Activated naive CD4-positive, alpha-beta T cell treated with Interleukin-2 at 50 U/mL for 16 hours (primary cell): ENCODE results near the gene DDC.

Experiments
- DNase-seq: peaks from one replicate; pipeline ENCODE4 v3.0.0-alpha.2; 2020

Gene DDC

DNA sequence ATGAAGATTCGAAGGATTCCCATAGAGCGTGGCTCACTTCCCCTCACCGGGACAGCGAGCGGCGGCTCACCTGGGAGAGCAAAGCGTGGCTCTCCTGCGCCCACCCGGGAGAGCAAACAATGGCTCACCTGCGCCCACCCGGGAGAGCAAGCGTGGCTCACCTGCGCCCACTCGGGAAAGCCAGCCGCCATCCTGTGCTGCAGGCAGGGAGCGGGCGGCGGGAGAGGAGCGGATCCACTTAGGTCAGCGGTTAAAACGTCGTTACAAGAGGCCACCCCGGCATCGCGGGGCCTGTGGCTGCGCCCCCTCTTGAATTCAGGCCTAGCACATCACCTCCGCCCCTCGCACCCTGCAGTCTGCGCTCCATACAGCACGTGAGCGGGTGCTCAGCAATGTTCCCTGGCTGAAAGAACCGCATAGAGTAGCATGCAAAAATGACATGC, 114.6 kb downstream of the DDC start:
- DNase-seq: peak; percentile 23

DNA sequence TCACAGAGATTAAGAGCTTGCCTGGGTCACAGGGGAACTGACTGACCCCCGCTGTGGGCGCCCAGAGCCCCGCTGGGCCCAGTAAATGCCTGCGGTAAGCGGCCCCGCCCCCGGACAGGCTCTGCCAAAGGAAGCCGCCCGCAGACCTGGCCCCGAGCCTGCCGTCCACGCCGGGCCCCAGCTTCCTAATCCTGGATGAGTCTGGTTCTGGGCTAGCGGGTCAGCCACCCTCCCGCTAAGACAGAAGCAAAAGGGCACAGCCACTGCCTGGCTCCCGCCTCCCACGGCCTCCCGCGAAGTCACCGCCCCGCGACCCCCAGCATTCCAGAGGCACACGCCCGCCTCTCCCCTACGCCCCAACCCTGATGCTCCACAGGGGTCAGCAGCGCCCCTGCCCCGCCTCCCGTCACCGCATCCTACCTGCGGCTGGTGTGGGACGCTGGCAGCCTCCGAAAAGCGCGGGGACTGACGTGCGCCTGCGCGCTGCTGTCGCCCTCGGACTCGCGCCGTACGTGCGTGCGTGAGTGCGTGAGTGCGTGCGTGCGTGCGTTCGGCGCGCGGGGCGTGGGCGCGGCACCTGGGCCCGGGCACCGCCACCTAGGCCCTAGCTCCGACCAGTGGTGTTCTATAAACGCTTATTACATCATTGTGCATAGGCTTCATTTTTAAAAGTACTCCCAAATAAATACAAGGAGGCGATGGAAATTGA, 115.2 kb downstream of the DDC start, which contains the start of gene FIGNL1:
FIGNL1 (minus strand) TSS at position 470 of the 709 bp plus-strand sequence. CDS start 3,063 bp downstream, outside the sequence.
- DNase-seq: peak; percentile 86

DNA sequence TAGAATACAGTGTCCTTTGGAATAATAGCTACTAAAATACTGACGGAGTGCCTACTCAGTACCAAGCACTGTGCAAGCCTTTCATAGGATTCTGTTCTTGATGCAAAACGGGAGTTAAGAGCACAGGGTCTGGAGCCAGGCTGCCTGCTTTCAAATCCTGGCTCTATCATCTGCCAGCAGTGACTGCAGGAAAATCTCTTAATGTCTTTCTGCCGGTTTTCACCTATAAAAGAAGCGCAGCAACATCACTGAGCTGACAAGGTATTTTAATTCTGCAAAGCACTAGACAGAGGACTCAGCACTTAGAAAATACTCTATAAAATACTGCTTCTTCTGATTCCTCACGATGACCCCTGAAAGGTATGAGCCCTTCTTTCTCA, 115.7 kb downstream of the DDC start:
- DNase-seq: no peak

DNA sequence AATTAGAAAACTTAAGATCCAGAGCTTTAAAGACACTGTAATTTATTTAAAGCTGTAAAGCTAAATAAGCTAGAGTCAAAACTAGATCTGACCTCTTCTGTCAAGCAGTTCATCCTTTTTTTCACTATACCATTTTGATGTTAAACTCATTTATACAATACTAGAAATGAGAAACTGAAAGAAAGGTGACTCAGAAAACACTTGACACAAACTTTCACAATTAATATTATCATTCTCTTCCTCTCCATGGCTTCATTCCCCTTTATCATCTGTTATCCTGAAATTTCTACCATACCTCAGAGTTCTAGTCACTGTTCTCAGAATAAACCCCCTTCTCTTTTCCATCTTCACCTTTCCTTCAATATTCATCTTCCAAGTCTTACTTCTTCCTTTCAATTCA, 116.4 kb downstream of the DDC start:
- DNase-seq: no peak

DNA sequence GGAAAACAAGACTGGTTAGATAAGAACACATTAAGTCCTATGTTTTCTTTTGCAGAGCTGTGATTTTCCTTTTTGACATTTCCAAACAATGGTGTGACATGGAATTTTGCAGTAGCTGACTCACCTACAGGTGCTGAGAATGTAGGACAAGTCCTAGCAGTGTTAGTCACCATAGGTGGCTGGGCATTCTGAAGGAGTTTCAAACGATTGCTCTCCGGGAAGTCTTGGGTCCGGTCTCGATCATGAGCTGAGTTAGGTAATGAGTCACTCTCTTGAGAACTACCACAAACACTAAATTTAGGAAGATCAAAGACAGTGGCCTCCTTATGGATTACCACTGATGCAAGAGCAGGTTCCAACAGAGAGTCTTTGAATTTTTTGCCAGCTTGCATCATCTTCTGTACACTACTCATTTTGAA, 118.7 kb downstream of the DDC start:
- DNase-seq: no peak

DNA sequence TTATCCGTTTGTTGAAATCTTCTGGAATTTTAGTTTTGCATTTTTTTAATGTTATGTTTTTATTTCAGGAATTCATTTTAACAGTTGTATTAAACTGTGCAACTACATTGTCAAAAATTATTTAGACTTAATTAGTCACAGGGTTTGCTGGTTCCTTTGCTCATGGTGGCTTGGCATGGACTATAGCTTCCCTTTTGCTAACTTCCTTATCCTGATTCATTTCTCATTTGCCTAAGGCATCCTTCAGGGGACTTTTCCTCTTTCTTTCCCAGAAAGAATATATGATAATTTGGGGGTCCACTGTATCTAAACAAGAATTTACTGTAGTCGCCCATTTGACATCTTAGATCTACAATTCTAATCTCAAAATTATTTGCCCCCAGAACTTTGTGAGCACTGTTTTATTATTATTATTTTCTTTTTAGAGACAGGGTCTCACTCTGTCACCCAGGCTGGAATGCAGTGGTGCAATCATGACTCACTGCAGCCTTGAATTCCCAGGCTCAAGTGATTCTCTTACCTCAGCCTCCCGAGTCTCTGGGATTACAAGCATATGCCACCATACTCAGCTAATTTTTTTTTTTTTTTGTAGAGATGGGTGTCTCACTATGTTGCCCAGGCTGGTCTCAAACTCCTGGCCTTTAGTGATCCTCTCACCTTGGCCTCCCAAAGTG, 128.9 kb downstream of the DDC start:
- DNase-seq: no peak

DNA sequence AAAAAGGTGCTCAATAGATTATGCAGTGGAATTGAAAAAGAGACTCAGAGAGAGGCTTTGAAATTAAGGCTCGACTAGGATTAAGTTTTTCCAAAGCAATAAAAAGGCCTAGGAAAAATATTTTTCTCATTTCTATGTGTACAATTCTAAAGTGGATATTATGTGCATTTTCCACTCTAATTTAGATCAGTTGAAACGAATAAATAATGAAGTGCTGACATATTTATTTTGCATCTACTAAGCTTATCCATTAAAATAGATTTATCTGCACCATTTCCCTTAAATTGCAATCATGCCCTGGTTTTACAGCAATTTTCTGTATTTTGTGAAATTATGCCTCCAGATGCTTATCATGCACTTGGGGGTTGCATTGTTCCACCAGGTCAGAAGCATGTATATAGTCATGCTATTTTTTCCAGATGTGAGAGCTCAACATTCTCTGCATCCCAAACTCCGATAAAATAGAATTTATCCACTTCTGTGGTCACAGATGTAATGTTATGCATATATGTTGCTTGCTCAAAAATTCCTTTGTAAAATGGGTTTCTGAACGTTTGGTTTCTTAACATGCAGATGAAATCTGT, 133.4 kb downstream of the DDC start:
- no peak for DNase-seq

DNA sequence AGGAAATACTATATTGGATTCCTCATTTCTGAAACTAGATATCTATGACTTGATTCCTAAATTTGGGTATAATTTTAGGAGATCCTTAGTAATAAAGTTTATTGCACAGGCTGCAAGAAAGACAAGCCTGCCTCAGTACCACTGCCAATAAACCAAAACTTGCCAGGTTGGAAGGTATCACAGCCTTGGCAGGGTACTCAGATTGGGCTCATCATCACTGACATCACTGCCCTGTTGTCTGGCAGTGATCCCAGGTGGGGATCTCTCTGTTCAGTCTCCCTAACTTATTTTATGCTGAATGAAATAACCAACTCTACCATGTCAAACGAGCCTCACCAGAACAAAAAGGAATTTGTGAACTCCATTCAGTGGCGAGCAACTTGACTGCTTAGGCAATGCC, 133.9 kb downstream of the DDC start:
- no peak for DNase-seq

DNA sequence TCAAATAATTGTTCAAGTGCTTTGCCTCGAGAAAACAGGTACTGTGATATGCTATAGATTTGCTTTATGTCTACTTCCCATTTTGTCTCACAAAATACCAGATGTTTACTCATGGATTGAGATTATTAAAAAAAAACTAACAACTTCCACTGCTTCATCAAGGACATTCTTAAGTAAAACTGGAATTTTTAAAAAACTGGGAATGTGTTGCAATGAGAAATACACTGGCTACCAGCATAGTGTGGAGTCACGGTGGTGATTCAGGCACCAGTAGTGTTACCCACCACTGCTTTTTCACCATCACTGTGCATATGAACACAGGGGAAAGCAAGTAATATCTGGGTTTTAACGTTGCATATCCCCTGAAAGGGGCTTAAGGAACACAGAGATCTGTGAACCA, 136.3 kb downstream of the DDC start:
- DNase-seq: no peak

DNA sequence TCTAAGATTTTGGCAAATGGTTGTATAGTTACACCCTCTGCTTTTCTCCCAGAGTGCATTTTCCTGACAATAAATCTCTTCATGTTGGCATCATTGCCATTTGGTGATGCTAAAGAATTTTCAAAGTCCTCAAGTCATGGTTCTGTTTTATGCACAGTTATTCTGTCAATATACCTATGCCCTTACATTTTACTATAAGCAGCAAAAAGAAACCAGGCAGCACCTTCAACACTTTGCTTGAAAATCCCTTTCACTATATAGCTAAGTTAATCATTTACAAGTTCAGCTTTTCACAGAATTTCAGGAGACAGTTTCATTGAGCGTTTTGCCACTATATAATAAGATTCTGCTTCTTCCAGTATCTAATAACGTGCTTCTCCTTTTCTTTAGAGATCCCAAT, 137.7 kb downstream of the DDC start:
- no peak for DNase-seq

DNA sequence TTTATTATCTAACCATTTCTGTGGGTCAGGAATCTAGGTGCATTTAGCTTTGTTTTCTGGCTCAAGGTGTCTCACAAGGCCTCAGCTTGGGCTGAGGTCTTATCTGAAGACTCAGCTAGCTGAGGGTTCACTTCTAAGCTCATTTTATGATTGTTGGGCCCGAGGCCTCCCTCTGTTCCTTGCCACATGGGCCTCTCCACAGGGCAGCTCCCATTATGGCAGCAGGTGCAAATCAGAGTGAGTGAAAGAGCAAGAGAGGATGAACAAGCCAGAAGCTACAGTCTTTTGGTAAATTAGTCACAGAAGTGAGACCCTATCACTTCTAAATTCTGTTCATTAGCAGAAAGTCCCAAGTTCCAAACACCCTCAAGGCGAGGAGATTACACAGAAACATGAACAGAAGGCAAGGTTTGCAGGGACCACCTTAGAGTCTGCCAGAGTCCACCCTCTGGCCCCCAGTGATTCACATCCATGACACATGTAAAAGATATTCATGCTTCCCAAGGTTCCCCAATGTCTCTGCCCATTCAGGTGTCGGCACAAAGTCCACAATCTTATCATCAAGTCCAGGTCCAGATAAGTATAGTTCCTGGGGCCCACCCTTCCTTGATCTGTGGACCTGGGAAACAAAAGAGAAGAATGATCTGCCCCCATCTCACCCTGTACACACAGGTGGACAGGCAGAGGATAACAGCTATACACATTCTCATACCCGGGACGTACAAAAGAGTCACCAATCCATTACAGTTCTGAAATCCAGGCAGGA, 138.7 kb downstream of the DDC start:
- no peak for DNase-seq

DNA sequence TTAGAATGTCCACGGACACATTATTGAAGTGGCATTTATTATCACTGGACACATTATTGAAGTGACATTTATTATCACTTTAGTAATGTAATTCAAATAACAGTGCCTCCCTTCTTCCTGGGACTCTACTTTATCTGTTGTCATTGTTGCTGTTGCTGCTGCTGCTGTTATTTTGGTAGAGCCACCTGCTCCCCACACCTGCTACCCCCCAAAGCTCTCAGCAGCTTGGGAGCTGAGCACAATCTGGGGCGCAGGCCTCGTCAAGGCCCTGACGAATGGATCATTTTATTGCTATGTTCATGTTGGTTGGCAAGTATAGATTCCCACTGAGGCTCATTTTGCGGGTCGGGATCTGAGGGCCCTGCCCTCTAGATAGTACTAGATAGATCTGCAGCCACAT, 139.9 kb downstream of the DDC start:
- DNase-seq: no peak

DNA sequence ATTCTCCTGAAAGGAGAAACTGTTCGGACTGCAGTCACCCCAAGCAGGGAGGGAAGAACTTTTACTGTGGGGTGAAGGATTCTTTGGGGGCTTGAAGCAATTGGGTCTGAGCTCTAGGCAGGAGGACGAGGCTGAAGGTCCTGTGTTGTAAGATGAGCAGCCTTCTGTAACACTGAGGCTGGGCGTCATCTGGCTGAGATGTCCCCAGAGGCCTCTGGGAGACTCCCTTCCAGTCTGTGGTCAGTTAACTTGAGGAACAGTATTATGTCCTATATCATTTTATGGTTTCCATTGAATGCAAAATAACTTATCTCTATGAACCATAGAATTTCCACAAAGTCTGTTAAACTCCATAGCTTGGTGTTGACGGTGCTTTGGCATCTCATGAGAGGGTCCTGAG, 141.3 kb downstream of the DDC start:
- DNase-seq: no peak

DNA sequence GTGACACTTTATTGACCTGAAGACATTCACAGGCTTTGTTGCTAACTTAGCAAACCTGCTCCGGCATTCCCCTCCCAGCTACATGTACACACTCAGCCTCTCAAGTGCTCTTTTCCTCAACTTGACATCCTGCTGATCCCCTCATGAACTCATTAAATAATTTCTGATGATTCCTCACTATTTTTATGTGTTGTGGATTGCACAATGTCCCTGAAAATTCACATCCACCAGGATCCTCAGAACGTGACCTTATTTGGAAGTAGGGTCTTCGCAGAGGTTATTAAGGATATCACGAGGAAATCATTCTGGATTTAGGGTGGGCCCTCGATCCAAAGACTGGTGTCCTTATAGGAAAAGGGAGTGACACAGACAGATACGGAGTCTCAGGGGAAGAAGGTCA, 142.3 kb downstream of the DDC start:
- no peak for DNase-seq

DNA sequence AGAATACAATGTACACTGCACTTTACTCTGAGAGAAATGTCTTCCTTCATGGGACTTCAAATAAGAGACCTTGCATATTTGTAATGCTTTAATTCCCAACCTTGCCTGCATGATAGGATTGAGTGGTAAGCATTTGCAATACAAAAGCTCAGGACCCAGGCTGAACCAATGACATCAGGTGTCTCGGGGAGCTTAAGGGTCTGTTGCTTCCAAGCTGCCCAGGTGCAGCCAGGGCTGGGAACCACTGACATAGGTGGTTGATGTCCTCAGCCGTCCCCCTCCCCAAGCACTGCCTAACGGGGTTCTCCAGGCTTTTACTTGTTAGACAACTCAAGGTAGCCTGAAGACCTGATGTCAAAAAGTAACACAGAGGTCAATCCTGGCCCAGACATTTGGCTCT, 144.2 kb downstream of the DDC start:
- no peak for DNase-seq

DNA sequence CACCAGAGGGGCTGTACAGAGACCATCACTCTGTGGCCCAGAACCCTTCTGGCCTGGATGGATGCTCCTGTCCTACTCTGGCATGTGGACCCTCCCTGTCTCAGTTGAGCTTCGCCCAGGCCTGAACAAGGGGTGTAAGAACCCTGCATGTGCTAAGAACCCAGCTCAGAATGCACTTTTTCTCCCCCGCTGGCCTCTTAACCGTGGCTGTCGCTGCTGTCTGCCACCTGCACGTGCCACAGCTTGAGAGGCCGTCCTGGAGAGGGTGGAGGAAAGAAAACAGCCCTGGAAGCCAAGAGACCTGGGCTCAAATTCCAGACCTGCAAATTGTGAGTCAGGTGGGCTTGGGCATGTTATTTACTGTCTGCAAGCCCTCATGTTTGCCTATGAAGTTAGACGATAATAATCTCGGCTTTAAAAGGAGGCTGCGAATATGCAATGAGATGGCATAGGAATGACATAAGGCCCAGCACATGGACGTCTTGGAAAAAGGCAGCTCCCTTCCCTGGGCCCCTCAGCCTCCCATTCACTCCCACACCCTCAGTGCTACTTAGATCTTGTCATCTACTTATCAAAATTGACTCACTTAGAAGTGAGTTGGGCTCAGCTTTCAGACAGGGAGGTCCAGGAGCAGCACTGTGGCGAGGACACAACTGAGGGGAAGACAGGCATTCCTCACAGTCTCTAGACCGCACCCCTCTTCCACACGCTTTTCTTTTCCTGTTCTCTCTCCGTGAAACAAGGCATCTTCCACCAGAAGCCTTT, 146.5 kb downstream of the DDC start:
- no peak for DNase-seq

DNA sequence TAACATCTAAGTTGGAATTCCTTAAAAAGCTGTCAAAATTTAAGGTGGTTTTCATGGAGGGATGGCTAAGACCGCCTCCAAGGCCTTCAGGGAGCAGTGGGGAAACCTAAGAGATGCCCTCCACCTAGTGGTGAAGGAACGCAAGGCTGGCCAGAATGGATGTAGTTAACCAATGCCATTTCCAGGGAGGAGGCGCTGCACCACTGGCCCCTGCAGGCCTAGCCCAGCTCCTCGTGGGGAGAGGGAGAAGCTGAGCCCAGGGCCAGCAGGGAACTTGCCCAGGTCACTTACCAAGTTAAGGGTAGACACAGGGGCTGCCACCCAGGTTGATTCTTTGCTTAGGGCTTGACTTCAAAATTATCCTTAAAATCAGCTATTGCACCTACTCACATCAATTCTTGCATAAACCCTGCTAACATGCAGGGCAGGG, 147.1 kb downstream of the DDC start:
- DNase-seq: peak; percentile 74

DNA sequence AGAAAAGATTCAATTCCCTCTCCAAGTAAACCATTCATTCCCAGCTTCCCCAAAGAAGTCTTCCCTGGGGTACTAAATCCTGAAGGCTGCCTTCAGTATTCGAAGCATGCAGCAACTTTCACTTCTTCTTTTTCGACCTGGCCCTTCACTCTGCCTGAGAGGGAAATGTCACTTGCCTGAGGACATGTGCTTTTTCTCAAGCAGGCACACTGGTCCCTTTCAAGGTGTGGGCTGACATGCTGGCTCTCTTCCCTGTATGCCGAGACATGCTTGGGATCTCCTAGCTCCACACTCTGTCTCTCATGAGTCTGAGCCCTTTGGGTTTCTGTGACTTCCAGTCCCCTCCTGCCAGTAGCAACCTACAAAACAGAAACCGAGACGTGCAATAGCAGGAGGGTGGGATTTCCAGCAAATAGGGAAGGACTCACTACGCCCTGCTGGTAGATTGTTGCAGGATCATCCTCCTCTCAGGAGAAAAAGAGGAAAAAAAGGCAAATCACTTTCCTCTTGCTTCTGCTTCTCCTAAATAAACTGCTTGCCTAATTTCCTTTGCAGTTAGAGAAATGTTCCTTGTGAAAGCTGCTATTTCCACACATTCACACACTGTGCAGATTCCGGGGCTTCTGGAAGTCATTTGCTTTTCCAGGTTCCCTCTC, 148.6 kb downstream of the DDC start:
- DNase-seq: no peak

DNA sequence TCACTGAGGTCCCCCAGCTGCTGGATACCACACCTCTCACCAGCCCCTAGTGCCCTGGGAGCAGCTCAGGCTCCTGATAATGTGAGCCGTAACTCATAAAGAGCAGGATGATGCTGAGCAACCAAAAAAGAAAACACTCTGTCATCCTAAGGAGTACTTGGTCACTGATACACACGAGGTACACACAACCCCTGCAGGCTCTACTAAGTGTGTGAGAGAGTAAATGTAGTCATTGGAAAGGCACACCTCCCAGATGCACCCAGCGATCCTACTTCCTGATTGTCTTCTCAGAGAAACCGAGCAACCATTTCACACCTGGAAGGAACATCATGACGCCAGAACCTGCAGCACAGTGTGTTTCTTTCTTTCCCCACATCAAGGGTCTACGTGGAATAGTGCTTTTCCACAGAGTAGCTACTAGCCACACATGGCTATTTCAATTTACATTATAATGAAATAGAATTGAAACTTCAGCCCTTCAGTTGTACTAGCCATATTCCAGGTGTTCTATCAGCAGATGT, 149.3 kb downstream of the DDC start:
- DNase-seq: no peak

DNA sequence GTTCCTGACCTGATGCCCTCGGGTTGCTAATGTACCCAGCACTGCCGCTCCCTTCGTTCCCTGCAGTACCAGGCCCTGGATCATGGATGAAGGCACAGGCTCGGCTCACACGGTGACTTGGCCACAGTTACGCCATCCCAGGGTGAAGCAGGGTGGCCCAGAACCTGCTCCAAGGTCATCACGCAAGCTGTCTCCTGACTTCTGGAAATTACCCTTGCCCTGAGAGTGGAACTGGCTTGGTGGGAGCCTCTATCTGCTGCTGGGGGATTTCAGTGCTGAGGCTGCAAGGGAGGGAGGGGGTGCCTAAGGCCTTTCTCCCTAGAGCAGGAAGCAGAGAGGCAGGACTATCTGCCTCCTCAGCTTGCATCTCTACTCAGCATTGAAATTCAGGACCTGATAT, 151.6 kb downstream of the DDC start:
- no peak for DNase-seq

DNA sequence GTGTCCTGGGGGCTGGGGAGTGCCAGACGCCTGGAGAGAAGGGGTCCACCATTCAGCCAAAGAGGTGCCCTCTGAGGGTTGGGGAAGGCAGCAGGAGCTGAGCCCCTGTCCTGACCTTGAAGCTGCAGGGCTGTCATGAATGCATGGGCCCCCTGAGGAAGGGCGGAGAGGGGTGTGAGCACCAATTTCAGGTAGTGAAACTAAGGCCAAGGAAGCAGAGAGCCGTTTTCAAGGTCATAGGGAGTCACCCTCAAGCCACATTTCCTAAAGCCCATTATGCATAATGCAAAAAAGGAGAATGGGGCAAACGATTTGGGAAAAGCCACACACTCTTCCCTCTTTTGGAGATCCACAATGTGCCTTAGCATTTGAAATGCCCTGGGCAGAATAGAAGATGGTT, 152.2 kb downstream of the DDC start:
- no peak for DNase-seq

DNA sequence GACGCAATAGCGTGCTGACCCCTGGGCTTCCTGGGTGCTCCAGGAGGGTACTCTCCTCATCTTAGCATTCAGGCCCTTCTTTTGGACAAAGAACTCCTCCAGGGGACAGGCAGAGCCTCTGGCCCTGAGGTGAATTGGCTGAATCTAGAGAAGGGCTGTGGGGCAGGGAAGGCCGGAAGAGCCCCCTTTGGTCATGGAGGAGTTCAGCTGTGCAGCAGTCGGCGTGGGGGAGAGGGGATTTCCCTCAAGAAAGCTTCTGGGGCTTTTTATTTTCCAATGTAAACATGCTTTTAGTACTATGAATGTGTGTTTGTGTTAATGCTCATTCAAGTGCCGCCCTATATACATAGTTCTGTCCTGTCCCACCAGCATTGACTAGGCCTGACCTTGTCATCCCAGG, 153.9 kb downstream of the DDC start:
- DNase-seq: no peak
